ENCODE measurements around the gene RPP25L.

RPP25L gene

DNA sequence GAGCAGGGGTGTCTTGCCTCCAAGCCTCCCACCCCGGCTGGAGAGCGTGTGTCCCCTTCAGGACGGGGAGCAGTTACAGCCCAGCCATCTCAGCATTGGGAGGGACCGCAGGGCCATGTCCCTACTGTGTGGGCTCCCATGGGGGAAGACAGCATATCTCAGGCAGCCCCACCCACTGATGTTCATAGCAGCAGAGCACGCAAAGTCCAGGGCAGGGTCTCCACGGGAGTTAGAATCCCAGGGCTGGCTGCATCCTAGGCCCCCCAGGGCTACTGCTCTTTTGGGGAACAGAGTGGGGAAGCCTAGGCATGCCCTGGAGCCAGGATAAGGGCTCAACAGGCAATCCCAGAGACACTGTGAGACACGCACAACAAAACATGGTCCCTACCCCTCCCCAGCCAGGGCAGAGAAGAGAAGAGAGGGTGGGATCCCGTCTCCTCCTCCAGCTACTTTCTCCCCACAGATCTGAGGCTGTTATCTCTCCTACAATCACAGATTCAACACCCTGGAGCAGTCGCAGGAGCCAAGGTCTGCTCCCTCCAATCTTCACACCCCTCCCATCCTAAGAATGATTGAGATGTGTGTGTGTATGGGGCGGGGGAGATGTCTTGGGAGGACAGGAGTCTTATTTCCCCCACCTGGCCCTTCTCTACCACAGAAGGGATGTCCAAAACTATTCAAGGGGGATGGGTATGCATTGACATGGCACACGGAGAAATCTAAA lies 25.8 kb downstream of the RPP25L start:
- DNase-seq (ENCODE audit: low read depth), result no peak

- DNase-seq (ENCODE audit: low read depth), result no peak
Observed at GRCh38 chr9:34584970-34585369, 26.9 kb downstream of the RPP25L start.

GRCh38 chr9:34582787-34583186 lies 29.1 kb downstream of the RPP25L start:
- DNase-seq (ENCODE audit: low read depth), result no peak

DNA sequence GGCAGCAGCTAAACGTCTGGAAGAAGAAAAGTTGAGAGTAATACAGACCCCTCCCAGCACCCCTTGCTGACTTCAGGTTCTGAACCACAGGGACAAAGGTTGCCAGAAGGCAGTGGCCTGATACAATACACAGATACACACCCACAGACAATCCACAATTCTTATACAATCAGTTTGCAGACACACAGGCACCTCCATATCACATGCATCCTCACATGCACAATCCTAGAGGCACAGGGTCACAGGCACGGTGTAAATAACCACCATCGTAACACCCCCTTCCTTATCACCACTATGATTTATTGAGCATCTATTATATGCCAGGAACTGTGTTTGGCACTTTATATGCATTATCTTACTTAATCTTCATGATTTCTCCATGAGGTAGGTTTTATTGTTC lies 30.6 kb downstream of the RPP25L start:
- no peak for DNase-seq (ENCODE audit: low read depth)

DNA sequence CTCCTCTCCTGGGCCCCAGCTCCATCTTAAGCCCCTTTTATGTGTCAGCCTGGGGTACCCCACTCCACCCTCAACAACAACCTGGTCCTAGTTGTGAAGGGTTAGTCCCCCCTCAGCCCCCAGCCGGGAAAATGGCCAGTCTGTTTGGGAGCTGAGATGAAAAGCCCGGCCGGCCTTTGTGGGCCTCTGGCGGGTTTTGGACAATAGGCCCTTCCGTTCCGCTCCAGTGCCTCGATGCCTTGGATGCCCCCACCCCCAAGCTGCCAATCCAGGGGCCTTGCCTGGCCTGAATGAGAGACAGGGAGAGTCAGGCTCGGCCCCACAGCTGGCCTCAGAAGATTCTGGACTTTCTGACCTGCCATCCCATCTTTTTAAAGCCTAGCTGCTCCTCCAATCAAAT lies 31.5 kb downstream of the RPP25L start:
- DNase-seq (ENCODE audit: low read depth), result no peak

DNA sequence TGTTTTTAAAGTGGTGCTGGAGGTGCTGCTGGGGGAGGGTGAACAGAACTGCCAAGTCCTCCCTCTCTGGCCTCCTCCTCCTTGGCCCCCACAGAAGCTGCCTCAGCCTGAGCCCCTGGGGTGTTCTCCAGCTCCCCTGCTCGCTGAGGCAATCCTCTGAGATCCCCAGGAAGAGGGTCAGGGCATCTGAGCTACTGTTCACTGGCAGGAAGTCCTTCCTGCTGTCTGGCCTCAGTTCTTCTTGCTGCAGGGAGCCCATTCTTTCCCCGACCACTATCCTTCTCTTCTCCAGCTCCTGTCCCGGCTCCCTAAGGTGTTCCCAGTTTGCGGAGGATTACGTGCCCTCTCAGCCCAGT lies 32.1 kb downstream of the RPP25L start:
- no peak for DNase-seq (ENCODE audit: low read depth)

GRCh38 chr9:34579104-34579807 lies 32.6 kb downstream of the RPP25L start:
- no peak for DNase-seq (ENCODE audit: low read depth)

GRCh38 chr9:34578241-34579103 lies 33.4 kb downstream of the RPP25L start:
- DNase-seq (ENCODE audit: low read depth), result no peak

GRCh38 chr9:34577400-34578240 lies 34.3 kb downstream of the RPP25L start:
- no peak for DNase-seq (ENCODE audit: low read depth)

GRCh38 chr9:34576597-34577399 lies 35.1 kb downstream of the RPP25L start:
- DNase-seq (ENCODE audit: low read depth), result no peak

DNA sequence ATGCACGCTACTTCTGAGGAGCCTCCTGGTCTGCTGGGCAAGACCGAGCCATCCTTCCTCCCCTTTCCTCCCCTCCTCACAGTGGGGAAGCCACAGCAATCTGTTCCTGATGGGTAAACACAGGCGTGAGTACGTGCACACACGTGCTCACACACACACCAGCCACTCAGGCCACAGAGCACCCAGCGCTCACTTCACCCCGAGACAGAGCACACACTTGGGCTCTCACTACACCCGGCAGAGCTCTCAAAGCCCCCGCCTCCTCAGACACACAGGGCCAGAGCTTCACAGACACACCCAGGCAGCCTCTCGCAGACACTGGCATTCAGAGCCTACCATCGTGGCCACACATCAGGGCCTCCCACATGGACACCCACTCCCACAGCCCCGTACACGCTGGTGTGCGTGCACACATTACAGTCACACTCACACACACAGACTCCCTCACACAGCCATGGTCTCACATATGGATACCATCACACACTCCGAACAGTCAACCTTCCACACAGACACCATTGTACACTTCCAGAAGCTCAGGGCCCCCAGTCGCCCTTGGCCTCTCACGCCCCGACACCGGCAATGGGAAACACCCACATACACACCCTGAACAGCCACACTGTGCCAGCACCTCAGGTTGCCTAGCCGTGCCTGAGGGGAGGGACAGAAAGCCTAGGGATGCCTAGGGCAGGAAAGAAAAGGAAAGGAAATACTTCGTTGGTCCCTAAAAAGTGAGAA lies 35.9 kb downstream of the RPP25L start:
- no peak for DNase-seq (ENCODE audit: low read depth)

DNA sequence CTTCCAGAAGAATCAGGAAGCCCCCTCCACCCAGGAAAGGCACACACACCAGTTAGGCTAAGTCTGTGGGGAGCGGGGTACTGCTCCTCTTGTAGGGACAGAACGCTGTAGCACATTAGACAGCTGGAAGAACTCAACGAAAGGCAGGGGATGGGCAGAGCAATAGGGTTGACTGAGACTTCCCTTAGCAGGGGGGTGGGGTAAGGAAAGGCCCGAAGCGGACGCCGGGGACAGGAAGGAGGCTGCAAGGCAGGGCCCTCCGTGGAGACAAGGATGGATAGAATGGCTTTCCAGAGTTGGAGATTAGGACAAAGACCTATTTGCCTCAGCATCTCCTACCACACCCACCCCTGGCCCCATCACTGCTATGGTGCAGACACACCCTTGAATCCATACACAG lies 36.7 kb downstream of the RPP25L start:
- DNase-seq (ENCODE audit: low read depth), result no peak

DNA sequence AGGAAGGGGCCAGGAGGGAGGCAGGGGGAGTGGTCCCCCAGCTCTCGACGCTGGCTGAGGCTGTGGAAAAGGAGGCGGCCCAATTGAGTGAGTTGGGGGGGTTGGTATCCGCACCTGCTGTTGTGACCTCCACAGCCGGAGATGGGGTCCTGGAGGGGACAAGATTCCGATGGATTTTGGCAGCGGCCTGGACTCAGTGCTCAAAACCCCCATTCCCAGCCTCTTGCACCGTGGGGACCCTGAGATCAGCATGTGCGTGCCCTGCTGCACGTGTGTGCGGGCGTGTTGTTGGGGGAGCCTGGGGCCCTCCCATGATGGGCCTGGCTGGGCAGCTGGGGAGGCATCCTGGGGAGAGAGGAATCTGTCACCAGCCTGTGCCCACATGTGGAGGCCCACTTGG lies 37.3 kb downstream of the RPP25L start:
- DNase-seq (ENCODE audit: low read depth), result no peak

DNA sequence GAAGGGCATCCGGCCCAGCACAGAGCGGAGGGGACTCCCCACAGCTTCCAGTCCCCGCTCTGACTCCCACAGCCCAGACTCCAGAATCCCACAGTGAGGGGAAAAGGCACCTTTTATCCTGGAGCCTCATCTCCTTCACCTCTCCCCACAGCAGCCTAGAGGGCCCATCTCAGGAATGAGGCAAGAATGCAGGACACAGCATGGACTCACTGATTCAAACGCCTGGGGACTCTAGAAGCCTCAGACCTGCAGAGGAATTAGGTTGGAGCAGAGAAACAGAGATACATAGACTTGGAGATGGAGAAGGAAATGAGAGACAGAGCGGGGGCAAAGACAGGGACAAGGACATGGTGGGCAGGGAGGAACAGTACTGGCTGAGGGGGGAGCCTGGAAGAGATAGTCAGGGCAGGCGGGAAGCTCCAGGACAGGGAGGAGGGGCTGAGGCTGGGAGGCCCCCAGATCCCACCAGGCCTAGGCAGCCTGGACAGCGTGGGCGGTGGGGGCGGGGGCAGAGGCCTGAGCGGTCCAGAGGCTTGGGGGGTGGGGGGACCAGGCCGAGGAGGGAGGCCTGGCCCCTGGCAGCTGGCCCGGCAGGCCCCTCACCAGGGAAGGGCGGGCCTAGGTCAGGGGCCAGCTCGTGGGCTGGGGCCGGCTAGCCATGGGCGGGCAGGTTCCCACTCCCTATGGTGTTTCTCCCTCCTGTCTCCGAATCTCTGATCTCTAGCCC lies 38.1 kb downstream of the RPP25L start:
- no peak for DNase-seq (ENCODE audit: low read depth)

- DNase-seq (ENCODE audit: low read depth), result no peak
Observed at GRCh38 chr9:34572628-34573027, 39.3 kb downstream of the RPP25L start.

DNA sequence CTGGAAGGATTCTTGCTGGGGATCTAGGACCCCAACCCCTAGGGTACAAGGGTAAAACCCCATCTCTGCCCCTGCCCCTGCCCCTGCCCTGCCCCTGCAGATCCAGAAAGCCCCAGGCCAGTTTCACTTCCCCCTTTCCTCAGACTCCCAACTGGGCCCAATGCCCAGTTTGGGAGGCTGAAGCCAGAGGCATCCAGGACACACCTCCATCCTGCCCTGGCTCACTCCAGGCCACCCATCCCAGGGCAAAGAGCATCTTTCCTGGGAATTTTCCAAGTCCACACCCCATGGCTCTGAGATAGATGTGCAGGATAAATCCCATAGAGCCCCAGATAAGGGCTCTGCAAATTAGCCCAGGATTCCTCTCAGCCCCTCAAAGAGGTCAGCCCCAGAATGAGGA lies 39.8 kb downstream of the RPP25L start:
- no peak for DNase-seq (ENCODE audit: low read depth)

GRCh38 chr9:34571481-34571810 lies 40.5 kb downstream of the RPP25L start:
- DNase-seq (ENCODE audit: low read depth), result no peak

DNA sequence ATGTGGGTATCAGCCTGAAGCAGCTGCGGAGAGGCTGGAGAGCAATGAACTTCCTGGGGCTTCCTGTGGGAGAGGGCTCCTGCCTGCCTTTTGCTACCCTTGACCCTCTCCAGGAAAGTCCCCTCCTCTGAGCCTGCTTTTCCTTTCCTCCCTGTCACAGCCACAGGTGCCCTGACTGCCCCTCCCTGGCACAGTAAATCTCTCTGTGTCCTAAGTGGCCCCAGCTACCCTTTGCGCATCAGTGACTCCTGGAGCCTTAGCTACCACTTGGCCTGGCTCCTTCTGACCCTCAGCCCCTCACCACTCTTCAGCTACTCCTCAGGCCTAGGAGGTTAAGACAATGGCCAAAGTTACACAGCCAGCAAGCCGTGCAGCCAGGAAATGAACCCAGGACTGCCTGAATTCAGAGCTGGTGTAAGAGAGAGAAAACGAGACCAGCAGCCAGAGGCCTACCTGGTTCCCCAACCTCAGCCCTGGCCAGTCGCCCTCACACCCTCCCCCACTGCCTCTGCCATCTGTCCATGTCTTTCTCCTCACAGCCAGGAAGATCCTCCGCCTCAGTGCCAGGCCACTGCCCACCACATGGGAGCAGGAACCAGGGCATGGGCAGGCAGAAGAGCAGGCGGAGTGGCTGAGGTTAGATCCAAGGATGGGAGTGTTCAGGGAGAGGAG lies 41.0 kb downstream of the RPP25L start:
- no peak for DNase-seq (ENCODE audit: low read depth)

DNA sequence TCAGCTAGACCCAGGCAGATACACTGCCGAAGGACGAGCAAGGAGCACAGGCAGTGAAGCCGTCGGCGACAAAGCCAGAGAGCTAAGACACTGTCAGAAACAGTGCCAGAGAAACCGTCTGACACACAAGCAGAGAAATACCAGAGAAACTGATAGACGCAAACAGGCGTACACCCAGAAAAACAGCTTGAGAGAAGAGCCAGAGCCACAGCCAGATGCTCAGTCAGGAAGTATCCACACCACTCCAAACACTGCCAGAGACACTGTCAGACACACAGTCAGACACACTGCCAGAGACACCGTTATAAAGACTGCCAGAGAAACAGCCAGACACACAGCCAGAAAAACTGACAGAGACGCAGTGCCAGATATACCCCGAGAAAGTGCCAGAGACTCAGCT lies 41.5 kb downstream of the RPP25L start:
- DNase-seq (ENCODE audit: low read depth), result no peak
